Suppressor macrophage treated with lipopolysaccharide for 4 hours (primary cell): ENCODE measurements around the gene ABCF3.
A peak's percentile ranks its signal among the peaks of the same experiment; 100 is the strongest.
"Not testable (repeated sequence)": the region's sequence is repeated elsewhere in the genome, so short reads cannot be mapped to it uniquely, and the experiment has no call there.

Experiments
- DNase-seq: peaks from one replicate; pipeline ENCODE4 v3.0.0-alpha.2; 2020

The ABCF3 gene

DNA sequence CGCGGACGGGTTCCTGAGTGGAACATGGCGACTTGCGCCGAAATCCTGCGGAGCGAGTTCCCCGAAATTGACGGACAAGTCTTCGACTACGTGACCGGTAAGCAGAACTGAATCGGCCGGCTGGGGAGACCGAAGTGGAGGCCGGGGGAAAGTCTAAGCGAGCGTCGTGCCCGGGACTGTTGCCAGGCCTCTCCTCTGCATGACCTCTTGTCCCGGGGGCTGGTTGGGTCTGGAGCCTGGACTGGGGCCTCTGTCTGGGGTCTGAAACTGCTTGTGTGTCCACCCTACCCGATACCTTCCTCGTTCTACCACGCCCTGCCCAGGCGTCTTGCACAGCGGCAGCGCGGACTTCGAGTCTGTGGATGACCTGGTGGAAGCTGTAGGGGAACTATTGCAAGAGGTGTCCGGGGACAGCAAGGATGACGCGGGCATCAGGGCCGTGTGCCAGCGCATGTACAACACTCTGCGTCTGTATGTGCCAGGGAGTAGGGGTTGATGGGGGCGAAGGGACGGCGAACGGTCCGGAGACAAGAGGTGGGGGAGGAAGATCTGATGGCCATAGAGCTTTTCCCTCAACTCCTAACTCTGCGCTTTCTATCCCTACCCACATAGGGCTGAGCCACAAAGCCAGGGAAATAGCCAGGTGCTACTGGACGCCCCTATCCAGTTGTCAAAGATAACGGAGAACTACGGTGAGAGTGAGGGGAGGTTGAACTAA is at the start of gene ABCF3:
Gene ABCF3, plus strand, starts transcription at position 16 of the 718 bp plus-strand sequence. Its CDS starts 9 bp downstream, at position 25.
- DNase-seq, result peak; percentile 51

DNA sequence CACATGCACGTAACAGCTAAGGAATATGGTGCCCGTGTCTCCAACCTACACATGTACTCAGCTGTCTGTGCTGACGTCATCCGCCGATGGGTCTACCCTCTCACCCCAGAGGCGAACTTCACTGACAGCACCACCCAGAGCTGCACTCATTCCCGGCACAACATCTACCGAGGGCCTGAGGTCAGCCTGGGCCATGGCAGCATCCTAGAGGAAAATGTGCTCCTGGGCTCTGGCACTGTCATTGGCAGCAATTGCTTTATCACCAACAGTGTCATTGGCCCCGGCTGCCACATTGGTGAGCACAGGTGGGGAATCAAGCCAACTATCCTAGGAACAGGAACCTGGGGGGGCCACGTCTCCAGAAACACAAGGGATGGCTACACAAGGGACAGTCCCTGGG is 45.6 kb upstream of the ABCF3 start:
- DNase-seq, result no peak

DNA sequence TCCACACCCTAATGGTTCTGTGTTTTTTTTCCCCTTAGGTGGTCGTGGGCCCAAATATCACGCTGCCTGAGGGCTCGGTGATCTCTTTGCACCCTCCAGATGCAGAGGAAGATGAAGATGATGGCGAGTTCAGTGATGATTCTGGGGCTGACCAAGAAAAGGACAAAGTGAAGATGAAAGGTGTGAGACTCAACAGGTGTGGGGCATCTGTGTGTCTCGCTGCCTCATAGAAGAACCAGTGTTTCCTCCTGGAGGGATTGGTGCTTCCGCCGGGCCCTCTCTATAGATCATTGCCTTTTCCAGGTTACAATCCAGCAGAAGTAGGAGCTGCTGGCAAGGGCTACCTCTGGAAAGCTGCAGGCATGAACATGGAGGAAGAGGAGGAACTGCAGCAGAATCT is 43.8 kb upstream of the ABCF3 start:
- DNase-seq, result no peak

- DNase-seq, result no peak
These were observed 42.7 kb upstream of the ABCF3 start for GRCh38 chr3:184143327-184143726.

DNA sequence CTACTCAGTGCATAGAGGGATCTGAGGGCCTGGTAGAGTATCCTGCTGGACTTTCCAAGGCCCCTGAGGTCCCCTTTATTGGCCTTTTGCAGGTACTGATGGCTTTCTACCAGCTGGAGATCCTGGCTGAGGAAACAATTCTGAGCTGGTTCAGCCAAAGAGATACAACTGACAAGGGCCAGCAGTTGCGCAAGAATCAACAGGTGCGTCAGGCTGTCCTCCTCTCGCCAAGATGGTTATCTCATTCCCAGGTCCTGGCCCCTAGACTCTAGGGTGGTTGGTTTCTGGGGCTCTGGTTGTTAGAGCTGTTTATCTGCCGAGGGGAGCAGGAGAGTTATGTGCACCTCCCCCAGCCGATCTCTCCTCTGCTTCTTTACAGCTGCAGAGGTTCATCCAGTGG is 41.5 kb upstream of the ABCF3 start:
- no peak for DNase-seq

DNA sequence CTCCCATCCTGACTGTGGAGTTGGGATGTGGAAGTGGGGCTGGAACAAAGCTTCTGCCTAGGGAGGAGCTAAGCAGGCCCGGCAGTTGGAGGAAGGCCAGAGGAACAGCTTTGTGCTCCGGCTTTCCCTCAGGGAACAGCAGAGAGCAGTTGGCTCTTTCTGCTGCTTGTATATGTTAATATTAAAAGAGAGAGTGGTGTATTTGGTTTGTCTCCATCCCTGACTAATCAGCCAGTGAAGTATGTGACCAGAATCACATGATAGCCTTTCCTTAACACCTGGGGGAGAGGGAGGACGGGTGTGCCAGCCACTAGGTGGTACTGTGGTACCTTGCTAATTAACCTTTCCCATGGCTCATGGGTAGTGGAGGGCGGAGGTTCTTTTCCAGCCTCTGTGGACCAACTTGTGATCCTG is 40.9 kb upstream of the ABCF3 start:
- DNase-seq, result no peak

DNA sequence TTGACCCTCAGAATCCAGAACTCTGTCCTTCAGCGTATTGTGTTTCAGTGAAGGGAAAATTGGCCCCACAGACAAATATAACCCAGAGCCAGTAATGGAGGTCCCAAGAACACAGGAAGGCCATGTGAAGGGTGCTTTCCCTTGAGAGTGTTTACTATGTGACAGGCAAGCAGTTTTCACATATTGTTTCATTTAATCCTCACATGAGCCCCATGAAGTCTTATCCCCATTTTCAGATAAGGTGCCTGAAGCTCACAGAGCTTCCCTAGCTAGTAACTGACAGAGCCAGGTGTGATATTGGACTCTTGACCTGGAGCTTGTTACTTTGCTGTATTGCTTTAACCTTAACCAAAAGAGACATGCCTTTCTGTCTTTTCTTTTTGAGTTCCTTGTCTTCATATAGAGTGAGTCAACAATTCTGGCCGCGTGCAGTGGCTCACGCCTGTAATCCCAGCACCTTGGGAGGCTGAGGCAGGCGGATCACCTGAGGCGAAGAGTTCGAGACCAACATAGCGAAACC is 40.2 kb upstream of the ABCF3 start:
- DNase-seq, result no peak

GRCh38 chr3:184148076-184148475 is 37.9 kb upstream of the ABCF3 start:
- peak; percentile 84 for DNase-seq

DNA sequence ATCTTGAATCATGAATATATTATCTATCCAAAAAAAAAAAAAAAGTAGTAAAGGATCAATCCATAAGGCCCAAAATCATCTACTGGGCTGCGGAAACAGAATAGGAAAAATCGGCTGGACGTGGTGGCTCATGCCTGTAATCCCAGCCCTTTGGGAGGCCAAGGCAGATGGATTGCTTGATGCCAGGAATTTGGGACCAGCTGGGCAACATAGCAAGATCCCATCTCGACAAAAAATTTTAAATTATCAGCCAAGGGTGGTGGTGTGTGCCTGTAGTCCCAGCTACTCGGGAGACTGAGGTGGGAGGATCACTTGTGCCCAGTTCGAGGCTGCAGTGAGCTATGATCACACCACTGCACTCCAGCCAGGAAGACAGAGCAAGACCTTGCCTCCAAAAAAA is 36.9 kb upstream of the ABCF3 start:
- no peak for DNase-seq

DNA sequence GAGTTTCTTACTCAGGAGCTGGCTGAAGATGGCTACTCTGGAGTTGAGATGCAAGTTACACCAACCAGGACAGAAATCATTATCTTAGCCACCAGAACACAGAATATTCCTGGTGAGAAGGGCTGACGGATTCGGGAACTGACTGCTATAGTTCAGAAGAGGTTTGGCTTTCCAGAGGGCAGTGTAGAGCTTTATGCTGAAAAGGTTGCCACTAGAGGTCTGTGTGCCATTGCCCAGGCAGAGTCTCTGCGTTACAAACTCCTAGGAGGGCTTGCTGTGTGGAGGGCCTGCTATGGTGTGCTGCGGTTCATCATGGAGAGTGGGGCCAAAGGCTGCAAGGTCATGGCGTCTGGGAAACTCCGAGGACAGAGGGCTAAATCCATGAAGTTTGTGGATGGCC is 36.2 kb upstream of the ABCF3 start:
- not testable (repeated sequence) for DNase-seq

GRCh38 chr3:184154885-184155643 is 30.9 kb upstream of the ABCF3 start, which contains the start of gene DVL3:
TSS of gene DVL3 (plus strand) at chr3:184155377. CDS start at chr3:184155636, 259 bp downstream.
- DNase-seq, result peak; percentile 75

- DNase-seq, result peak; percentile 47
These were observed 30.1 kb upstream of the ABCF3 start for GRCh38 chr3:184155644-184156521.

DNA sequence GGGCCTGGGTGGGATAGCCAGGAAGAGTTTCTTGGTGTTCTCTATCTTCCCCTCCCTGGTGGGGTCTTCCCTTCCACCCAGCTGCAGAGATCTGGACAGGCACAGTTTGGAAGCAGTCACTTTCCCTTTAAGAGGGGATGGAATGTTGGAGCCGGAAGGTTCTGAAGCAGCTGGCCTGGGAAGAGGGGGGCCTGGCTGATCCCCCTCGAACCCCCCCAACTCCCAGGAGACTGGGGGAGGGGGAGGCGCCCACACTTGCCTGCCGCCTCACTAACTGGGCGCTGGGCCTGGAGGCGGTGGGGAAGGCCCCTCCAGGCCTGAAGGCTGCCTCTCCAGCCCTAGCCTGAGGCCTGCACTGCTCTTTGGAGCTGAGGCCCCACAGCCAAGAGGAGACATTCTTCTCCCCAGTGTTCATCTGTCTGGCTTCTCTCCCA is 29.5 kb upstream of the ABCF3 start:
- no peak for DNase-seq

DNA sequence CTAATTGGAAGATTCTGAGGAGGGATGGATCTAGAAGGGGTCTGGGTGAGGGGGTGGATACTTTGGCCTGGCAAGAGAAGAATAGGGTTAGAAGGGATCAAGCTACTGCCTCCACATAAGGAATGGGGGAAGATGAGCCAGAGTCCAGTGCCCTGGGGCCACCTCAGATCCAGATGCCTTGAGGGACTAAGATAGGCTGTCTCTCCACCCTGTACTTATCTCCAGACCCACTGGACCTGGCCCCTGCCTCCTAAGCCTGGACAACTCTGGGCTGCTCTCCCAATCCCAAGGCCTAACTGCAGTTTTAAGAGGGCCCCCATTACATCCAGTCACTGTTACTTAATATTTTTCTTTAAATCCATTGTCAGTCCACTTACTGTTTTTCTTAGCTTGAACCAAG is 28.8 kb upstream of the ABCF3 start:
- DNase-seq, result no peak

- no peak for DNase-seq
These were observed 27.6 kb upstream of the ABCF3 start for GRCh38 chr3:184158404-184158803.

DNA sequence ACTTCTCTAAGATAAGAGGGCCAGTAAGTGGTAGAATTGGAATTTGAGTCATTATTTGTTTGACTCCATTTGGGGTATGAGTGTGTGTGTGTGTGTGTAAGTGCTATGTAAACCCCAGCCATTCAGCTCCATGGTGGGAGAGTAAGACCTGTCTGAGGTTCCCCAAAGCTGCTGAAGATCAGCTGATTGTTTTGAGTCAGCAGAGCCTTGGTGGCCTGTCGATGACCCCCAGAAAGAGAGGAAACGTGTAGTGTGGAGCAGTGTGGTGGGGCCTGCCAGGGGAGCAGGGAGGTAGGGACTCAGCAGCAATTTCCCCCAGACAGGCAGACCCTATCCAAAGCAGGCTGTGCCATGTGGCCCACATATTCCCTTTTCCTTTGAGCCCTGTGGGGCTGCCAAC is 25.5 kb upstream of the ABCF3 start:
- no peak for DNase-seq

DNA sequence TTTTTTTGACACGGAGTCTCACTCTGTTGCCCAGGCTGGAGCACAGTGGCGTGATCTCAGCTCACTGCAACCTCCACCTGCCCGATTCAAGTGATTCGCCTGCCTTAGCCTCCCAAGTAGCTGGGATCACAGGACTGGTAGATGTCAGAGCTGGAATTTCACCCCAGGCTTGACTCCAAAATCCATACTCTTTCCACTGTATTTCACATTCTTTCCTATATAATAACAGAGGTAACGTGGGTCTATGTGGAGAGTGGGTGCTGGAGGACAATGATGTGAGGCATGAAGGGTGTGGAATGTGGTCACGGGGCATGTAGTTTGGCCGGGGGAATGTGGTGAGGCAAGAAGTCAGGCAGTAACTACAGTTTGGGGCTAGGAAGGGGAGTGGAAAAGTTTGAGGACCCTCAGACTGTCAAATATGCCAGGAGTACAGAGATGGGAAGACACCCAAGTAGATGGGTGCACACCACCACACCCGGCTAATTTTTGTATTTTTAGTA is 23.4 kb upstream of the ABCF3 start:
- DNase-seq, result not testable (repeated sequence)

DNA sequence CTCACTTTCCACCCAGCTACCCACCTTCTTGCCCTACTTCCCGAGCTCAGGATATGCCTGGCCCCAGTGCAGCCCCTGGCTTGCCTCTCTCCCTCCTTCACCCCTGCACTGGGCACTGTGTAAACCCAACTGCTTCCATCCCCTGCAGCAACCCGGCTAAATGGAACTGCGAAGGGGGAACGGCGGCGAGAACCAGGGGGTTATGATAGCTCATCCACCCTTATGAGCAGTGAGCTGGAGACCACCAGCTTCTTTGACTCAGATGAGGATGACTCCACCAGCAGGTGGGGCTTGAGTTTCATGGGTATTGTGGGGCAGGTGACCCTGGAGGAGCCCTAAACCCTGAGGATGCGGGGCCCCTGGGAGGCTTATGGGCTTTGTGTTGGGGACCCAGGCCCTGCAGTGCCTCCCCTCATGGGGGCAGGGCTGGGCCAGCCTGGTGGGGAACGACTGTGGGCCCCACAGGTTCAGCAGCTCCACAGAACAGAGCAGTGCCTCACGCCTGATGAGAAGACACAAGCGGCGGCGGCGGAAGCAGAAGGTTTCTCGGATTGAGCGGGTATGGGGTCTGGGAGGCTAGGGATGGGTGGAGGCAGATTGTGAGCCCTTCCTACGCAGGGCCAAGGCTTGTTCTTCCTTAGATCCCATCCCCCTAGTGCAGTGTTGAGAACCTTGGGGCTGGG is 21.2 kb upstream of the ABCF3 start:
- no peak for DNase-seq

GRCh38 chr3:184165543-184165942 is 20.5 kb upstream of the ABCF3 start:
- DNase-seq, result no peak

- no peak for DNase-seq
These were observed 19.3 kb upstream of the ABCF3 start for GRCh38 chr3:184166671-184167070.

DNA sequence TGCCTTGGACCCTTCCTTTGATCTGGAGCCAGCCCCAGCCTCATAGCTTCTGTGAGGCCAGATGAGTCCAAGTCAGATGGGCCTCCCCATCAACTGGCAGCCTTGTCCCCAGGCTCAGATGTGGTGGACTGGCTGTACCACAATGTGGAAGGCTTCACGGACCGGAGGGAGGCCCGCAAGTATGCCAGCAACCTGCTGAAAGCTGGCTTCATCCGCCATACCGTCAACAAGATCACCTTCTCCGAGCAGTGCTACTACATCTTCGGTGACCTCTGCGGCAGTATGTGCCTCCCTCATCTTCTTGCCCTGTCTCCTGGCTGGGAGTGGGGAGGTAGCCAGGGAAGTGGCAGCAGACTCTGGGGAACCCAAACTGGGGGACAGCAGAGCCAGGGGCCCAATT is 18.2 kb upstream of the ABCF3 start:
- DNase-seq, result no peak
